Keratinocyte (primary cell): ENCODE measurements around the gene UPK3BL2. TPM values are rescaled to one million over a fixed set of nuclear protein-coding genes. Genes with fewer than 3 reads are reported as not detected.
"Not testable (repeated sequence)": the region's sequence is repeated elsewhere in the genome, so short reads cannot be mapped to it uniquely, and the experiment has no call there.

Source experiments
- DNase-seq: peaks from one replicate; pipeline ENCODE4 v3.0.0-alpha.2; 2011; ENCODE audit warnings: low read depth, missing footprints, low spot score
- FAIRE-seq: peaks from 2 replicates; lab custom pipeline; 2011; peaks lifted over from hg19 to GRCh38; lab: Jason Lieb, UNC
- H2AFZ ChIP-seq: 2 replicates; pipeline ENCODE4 v1.6.0; 2012; ENCODE audit warnings: low read length, control low read depth, inconsistent platforms; ENCODE audit not compliant: control insufficient read depth
- H3K27ac ChIP-seq: 2 replicates; pipeline ENCODE4 v1.5.1; 2011; ENCODE audit warnings: low read length; ENCODE audit not compliant: control insufficient read depth, insufficient read depth
- H3K27me3 ChIP-seq: 3 replicates; pipeline ENCODE4 v1.6.0; 2011; ENCODE audit warnings: low read length; ENCODE audit not compliant: control insufficient read depth, insufficient read depth; ENCODE audit errors: extremely low read depth
- H3K36me3 ChIP-seq, 2 experiments: 2 replicates in 1 of 2; 3 replicates in 1 of 2; pipeline ENCODE4 v1.5.1; 2011; ENCODE audit warnings: low read length in 2 of 2, mild to moderate bottlenecking in 1 of 2; ENCODE audit not compliant: control insufficient read depth in 2 of 2, insufficient read depth in 2 of 2; ENCODE audit errors: extremely low read depth in 1 of 2
- H3K4me1 ChIP-seq: 3 replicates; pipeline ENCODE4 v1.5.1; 2011; ENCODE audit warnings: low read length; ENCODE audit not compliant: control insufficient read depth, insufficient read depth; ENCODE audit errors: extremely low read depth
- H3K4me2 ChIP-seq: 3 replicates; pipeline ENCODE4 v1.6.0; 2011; ENCODE audit warnings: low read depth, low read length; ENCODE audit not compliant: control insufficient read depth, insufficient read depth; ENCODE audit errors: extremely low read depth
- H3K4me3 ChIP-seq, 3 experiments: fragments of 200-600 bp in 1 of 3; sonication (generic) in 1 of 3; 2 replicates in 2 of 3; 3 replicates in 1 of 3; pipeline ENCODE4 v1.5.1; 2011 to 2016; ENCODE audit warnings: low read length in 3 of 3, mild to moderate bottlenecking in 3 of 3, control low read depth in 2 of 3, inconsistent platforms in 1 of 3, low read depth in 1 of 3, mixed read lengths in 1 of 3, mixed run types in 1 of 3, moderate library complexity in 1 of 3; ENCODE audit not compliant: control insufficient read depth in 2 of 3, insufficient read depth in 2 of 3; ENCODE audit errors: extremely low read depth in 1 of 3
- H3K79me2 ChIP-seq: 2 replicates; pipeline ENCODE4 v1.6.0; 2012; ENCODE audit warnings: low read length; ENCODE audit not compliant: control insufficient read depth, insufficient read depth
- H3K9ac ChIP-seq: 3 replicates; pipeline ENCODE4 v1.6.0; 2011; ENCODE audit warnings: low read length; ENCODE audit not compliant: control insufficient read depth, insufficient read depth; ENCODE audit errors: extremely low read depth
- H3K9me1 ChIP-seq: 3 replicates; pipeline ENCODE4 v1.6.0; 2011; ENCODE audit warnings: low read length; ENCODE audit not compliant: control insufficient read depth, insufficient read depth; ENCODE audit errors: extremely low read depth
- H3K9me3 ChIP-seq: 2 replicates; pipeline ENCODE4 v1.5.1; 2012; ENCODE audit warnings: low read depth, low read length; ENCODE audit not compliant: control insufficient read depth
- H4K20me1 ChIP-seq: 3 replicates; pipeline ENCODE4 v1.6.0; 2011; ENCODE audit warnings: low read length; ENCODE audit not compliant: control insufficient read depth, insufficient read depth; ENCODE audit errors: extremely low read depth
- dilution Hi-C: fragments of 300-500 bp; cut with MboI; formaldehyde crosslinking; loops from one replicate; pipeline ENCODE4 v1.7.0; 2020; ENCODE audit warnings: low sequenced_read_pairs; ENCODE audit not compliant: extremely low pct_ligation_motif_present
- polyA plus RNA-seq, 5 experiments: library from polyadenylated mRNA; depleted of rRNA in 3 of 5; stranded (reverse) in 3 of 5; stranded (forward) in 1 of 5; unstranded in 1 of 5; fragments of >200 nt; gene quantifications; 1 replicate in 1 of 5; 2 replicates in 3 of 5; 3 replicates in 1 of 5; pipeline versions ENCODE4 v1.2.1 to v1.2.3, GENCODE V29; 2011 to 2012; ENCODE audit warnings: missing spikeins in 2 of 5, low read depth in 1 of 5, low replicate concordance in 1 of 5

UPK3BL2 gene
- polyA plus RNA-seq, 1 donor (not counting 4 experiments of a cell fraction or from before 2014, with no cell fraction given) = 6.3 TPM

- H3K79me2 ChIP-seq, H3K4me1 ChIP-seq, H3K4me3 ChIP-seq, FAIRE-seq, H3K9me3 ChIP-seq, H4K20me1 ChIP-seq, H2AFZ ChIP-seq, H3K9ac ChIP-seq, H3K9me1 ChIP-seq, dilution Hi-C loops, H3K27ac ChIP-seq, DNase-seq, H3K4me2 ChIP-seq, H3K27me3 ChIP-seq, H3K36me3 ChIP-seq: not testable (repeated sequence)
These were observed 35.9 kb downstream of the UPK3BL2 start for GRCh38 chr7:102507410-102508088.

GRCh38 chr7:102505298-102506185, 38.0 kb downstream of the UPK3BL2 start:
- H3K36me3 ChIP-seq, H4K20me1 ChIP-seq, dilution Hi-C loops, H3K9ac ChIP-seq, H3K9me1 ChIP-seq, H3K4me2 ChIP-seq, H3K27ac ChIP-seq, H3K4me1 ChIP-seq, H2AFZ ChIP-seq, H3K4me3 ChIP-seq, DNase-seq, H3K79me2 ChIP-seq, H3K27me3 ChIP-seq, H3K9me3 ChIP-seq, FAIRE-seq: not testable (repeated sequence)

GRCh38 chr7:102503141-102503540, 40.4 kb downstream of the UPK3BL2 start:
- H3K79me2 ChIP-seq, DNase-seq, dilution Hi-C loops, H4K20me1 ChIP-seq, H3K4me3 ChIP-seq, H3K36me3 ChIP-seq, H3K27ac ChIP-seq, H3K4me1 ChIP-seq, H3K9me1 ChIP-seq, H2AFZ ChIP-seq, H3K9ac ChIP-seq, H3K27me3 ChIP-seq, H3K4me2 ChIP-seq, FAIRE-seq, H3K9me3 ChIP-seq: not testable (repeated sequence)

GRCh38 chr7:102498321-102498720, 45.2 kb downstream of the UPK3BL2 start:
- H3K27me3 ChIP-seq, H3K27ac ChIP-seq, H3K9me3 ChIP-seq, H4K20me1 ChIP-seq, H2AFZ ChIP-seq, H3K4me2 ChIP-seq, DNase-seq, dilution Hi-C loops, H3K9me1 ChIP-seq, H3K79me2 ChIP-seq, H3K4me3 ChIP-seq, H3K36me3 ChIP-seq, H3K4me1 ChIP-seq, FAIRE-seq, H3K9ac ChIP-seq: not testable (repeated sequence)

- H2AFZ ChIP-seq, H3K4me3 ChIP-seq, H3K79me2 ChIP-seq, H3K27ac ChIP-seq, H4K20me1 ChIP-seq, H3K36me3 ChIP-seq, dilution Hi-C loops, DNase-seq, H3K9me3 ChIP-seq, H3K27me3 ChIP-seq, H3K9ac ChIP-seq, H3K4me2 ChIP-seq, H3K9me1 ChIP-seq, H3K4me1 ChIP-seq, FAIRE-seq: not testable (repeated sequence)
These were observed 46.2 kb downstream of the UPK3BL2 start for GRCh38 chr7:102497308-102497707.
